GM12872 (cell line): ENCODE results near the gene RNF187.

Experiments
- CTCF ChIP-seq: IDR thresholded peaks from 3 replicates; pipeline ENCODE4 v1.5.1; 2011; ENCODE audit warnings: low read depth, mild to moderate bottlenecking, low read length, moderate library complexity; ENCODE audit not compliant: insufficient read depth

Gene RNF187

GRCh38 chr1:228446852-228447251 is 40.3 kb upstream of the RNF187 start:
- TF ChIP-seq CTCF = no peak

- TF ChIP-seq CTCF = no peak
Measured at GRCh38 chr1:228448372-228448771, 38.8 kb upstream of the RNF187 start.

- no peak for TF ChIP-seq CTCF
Measured at GRCh38 chr1:228450200-228450599, 37.0 kb upstream of the RNF187 start.

GRCh38 chr1:228452194-228453021 is 34.8 kb upstream of the RNF187 start:
- no peak for TF ChIP-seq CTCF

GRCh38 chr1:228453022-228453560 is 34.1 kb upstream of the RNF187 start:
- TF ChIP-seq CTCF = no peak

- no peak for TF ChIP-seq CTCF
Measured at GRCh38 chr1:228453614-228454013, 33.6 kb upstream of the RNF187 start.

GRCh38 chr1:228454238-228454637 is 32.9 kb upstream of the RNF187 start:
- no peak for TF ChIP-seq CTCF
